Stimulated activated naive CD8-positive, alpha-beta T cell treated with anti-CD3 and anti-CD28 coated beads, Interleukin-15, Interleukin-2, amounts not matched to agents 100 U/mL and 50 U/mL, for 24 hours (primary cell): ENCODE measurements around the gene ZNF804A.
"Not testable (repeated sequence)": the region's sequence is repeated elsewhere in the genome, so short reads cannot be mapped to it uniquely, and the experiment has no call there.

ENCODE experiments used
- ATAC-seq: fragments of 150-1000 bp; cut with Tn5 transposase; one replicate; pipeline ENCODE4 v1.10.0; 2021
- DNase-seq: peaks from one replicate; pipeline ENCODE4 v3.0.0; 2021

ZNF804A gene

DNA sequence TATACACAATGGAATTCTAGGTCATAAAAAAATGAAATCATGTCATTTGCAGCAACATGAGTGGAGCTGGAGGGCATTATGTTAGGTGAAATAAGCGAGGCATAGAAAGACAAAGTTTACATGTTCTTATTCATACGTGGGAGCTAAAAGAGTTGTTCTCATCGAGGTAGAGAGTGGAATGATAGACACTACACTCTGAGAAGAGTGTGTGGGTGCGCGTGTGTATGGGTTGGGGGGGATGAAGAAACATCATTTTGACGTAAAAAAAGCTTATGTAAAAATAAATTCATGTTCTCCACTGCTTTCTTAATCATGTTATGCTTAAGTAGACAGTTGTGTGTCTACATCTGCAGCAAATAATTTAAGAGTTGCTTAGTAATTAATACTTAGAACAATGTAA lies 123.6 kb downstream of the ZNF804A start:
- DNase-seq = no peak
- ATAC-seq = no peak

DNA sequence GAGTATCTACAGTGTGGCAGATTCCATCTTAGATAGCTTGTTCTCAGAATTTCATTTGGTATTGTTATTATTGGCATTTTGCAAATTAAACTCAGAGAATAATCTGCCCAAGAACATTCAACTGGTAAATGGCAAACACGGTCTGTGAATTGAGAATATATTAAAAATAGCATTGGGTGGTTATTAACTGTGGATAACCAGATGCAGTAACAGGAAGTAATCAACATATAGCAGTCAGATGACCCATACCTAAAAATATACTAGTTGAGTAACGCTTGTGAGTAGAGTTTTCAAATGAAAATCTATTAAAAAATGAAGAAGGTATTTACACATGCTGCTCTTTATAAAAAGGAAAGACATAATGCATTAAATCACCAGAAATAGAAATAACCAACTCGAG lies 129.5 kb downstream of the ZNF804A start:
- DNase-seq (no peak), ATAC-seq (no peak)

DNA sequence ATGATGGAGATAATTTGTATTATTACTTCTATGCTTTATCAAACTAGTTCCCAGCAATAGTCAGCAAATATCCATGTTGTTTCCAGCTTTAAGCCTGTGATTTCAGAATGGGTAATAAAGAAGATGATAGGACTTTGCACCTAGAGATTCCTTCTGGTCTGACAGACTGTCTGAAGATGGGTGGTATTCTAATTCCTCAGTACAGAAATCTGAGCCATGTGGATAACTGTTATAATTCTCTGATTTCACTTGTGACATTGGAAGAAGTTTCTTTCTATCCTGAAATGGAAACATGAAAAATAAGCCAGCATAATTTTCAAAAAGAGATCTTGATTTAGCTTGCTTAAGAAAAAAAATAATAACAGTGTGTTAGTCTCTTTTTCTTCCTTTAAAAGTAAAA lies 130.1 kb downstream of the ZNF804A start:
- DNase-seq = no peak
- ATAC-seq = no peak

DNA sequence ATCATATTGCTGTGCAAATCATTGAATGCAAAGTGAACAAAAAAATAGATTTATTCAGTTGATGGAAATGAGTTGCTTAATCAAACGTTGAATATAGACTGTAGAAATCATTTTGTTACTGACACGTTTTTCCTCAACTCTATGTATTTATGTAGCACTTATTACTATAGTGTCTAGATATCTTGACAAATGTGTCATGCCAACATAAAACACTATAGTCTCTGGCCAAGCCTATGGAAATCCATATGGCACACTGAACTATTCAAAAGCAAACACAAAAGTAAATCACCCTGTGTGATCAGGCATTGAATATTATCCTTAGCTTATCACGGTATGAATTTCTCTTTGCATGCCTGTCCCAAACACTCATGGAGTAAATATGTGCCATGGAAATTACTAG lies 131.3 kb downstream of the ZNF804A start:
- ATAC-seq = no peak
- DNase-seq = no peak

DNA sequence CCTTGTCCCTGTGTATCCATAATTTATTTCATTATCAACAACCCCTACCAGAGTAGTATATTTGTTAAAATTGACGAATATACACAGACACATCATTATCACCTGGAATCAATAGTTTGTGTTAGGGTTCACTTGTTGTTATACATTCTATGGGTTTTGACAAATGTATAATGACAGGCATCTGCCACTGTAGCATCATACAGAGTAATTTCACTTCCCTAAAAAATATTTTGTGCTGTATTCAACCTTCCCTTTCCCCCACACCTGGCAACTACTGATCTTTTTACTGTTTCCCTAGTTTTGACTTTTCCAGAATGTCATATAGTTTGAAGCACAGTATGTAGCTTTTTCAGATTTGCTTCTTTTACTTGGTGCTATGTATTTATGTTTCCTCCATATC lies 132.0 kb downstream of the ZNF804A start:
- ATAC-seq (no peak), DNase-seq (no peak)

DNA sequence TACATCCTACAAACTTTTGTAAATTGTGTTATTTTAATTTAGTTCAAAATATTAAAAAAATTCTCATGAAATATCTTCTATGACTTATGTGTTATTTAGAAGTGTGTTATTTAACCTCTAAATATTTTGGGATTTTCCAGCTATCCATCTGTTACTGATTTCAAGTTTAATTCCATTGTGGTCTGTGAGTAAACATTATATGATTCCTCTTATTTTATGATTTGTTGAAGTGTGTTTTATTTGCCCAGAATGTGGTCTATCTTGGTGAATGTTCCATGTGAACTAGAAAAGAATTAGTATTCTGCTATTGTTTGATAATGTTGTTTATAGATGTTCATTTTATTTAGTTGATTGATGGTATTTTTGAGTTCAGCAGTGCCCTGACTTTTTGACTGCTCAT lies 136.0 kb downstream of the ZNF804A start:
- DNase-seq (no peak), ATAC-seq (no peak)

DNA sequence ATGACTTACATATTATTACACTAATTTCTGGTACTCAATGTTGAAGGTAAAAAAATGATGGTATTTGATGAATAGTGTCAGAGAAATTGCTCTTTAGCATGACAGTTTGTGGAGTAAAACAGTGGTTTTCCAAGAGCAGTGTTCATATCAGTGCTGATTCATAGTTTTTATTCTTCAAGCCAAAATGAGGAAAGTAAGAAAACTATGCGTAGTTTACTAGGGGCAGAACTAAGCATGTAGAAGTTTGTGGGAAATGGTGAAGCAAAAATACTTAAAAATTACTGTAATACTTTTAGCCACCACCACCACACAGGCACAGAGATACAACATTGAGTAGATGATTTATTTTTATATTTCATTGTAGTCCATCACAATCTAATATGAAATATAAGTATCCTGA lies 137.3 kb downstream of the ZNF804A start:
- ATAC-seq = no peak
- no peak for DNase-seq

DNA sequence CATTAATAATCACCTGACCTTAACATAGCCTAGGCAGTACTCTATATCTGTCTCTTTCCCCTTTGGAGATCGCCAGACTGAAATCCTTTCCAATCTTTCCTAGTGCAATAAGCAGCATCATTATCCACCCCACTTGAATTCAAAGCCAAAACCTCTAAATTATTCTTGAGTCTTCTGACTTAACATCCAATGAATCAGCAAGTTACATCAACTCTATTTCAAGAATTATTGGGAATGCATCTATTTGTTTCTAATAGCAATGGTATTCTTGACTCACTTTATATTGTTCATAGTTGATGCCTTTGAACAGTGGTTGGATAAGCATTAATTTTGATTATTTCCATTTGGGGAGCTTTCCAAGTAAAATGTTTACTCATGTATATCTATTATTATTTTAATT lies 144.8 kb downstream of the ZNF804A start:
- no peak for DNase-seq
- ATAC-seq = no peak

DNA sequence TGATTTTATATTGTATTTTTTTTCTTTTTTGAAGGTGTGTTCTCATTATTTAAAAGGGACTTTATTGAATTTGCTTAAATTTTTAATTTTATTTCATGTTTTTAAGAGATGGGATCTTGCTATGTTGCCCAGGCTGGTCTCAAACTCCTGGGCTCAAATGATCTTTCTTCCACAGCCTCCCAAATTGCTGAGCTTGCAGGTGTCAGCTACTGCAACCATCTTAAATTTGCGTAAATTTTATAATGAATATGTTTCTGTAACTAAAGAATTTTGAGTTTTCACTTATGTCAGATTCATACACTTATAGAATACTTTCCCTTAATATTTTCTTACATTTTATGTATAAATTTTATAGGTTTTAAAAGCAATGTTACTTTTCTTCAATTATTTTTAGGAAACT lies 157.8 kb downstream of the ZNF804A start:
- DNase-seq = no peak
- no peak for ATAC-seq

DNA sequence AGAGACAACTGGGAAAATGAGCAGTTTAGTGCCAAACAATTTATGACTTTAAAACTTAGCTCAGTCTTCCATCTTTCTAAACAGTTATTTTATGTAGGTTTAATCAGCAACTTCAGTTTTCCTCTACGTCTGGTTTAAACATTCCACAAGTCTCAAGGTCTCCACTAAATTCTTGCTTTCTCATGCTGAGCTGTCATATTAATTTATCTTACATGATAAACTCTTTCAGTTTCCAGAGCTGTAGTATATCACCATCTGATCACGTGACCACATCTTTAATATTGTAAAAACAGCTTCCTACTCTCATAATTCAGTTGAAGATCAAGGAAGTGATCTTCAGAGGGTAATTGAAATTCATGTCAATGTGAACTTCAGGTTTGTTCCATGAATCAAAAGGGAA lies 158.6 kb downstream of the ZNF804A start:
- DNase-seq = no peak
- no peak for ATAC-seq

DNA sequence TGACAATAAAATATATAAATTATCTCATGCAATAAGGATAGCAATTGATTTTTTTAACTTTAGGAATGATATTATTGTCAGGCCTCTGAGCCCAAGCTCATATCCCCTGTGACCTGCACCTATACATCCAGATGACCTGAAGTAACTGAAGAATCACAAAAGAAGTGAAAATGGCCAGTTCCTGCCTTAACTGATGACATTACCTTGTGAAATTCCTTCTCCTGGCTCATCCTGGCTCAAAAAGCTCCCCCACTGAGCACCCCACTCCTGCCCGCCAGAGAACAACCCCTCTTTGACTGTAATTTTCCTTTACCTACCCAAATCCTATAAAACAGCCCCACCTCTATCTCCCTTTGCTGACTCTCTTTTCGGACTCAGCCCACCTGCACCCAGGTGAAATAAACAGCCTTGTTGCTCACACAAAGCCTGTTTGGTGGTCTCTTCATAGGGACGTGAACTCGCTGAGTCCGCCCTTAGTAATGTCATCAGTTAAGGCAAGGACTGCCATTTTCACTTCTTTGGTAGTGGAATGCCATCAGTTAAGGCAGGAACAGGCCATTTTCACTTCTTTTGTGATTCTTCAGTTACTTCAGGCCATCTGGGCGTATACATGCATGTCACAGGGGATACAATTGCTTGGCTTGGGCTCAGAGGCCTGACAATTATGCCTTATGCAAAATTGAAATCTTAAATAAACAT lies 161.4 kb downstream of the ZNF804A start:
- not testable (repeated sequence) for DNase-seq, ATAC-seq

DNA sequence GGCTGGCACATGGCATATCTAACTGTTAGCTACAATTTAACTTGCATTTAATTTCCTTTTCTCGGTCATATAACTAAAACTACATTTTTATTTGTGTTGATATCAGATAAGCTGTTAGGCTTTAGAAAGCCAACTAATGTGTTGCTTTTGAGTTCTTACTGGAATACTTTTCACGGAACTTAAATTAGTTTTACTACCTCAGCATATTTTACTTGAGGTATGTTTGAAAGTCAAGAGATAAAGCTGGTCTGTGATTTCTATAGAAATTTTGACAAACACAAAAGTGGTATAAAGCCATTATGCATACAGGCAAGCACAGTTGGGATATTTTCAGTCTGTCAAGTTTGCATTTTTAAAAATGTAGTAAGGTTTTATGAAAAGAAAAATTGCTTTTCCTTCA lies 162.6 kb downstream of the ZNF804A start:
- ATAC-seq (no peak), DNase-seq (no peak)

DNA sequence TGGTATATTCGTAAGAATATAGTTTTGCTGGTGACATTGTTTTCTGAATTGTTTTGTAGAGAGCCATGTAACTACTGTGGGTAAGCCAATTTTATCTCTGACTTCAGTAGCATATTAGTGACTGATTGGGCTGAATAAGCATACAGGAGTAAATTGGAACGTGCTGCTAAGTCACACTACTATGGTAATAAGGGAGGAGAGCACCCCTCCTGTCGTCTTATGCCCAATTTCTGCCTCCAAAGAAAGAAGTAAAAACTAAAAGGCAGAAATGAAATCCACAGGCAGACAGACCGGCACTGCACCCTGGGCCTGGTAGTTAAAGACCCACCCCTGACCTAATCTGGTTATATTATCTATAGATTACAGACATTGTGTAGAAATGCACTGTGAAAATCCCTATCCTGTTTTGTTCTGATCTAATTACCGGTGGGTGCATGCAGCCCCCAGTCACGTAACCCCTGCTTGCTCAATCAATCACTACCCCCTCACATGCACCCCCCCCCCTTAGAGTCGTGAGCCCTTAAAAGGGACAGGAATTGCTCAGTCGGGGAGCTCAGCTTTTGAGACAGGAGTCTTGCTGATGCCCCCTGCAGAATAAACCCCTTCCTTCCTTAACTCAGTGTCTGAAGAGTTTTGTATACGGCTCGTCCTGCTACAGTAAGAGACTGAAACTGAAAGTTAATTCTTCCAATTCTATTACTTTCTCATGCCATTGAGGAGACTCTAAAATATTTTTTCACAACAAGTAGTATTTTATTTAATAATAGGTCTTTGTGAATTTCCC lies 167.0 kb downstream of the ZNF804A start:
- DNase-seq (no peak), ATAC-seq (no peak)

DNA sequence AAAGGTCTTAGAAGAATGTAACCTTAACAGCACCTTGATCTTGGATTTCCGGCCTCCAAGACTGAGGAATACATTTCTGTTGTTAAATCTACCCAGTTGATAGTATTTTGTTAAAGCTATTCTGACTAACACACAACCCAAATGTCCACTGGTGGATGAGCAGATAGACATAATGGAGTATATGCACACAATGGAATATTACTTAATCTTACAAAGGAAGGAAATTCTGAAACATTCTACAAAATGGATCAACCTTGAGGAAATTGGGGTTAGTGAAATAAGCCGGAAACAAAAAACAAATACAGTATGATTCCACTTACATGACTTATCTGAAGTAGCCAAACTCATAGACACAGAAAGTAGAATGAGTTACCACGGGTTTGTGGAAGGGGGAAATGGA lies 168.7 kb downstream of the ZNF804A start:
- DNase-seq = no peak
- ATAC-seq = no peak

DNA sequence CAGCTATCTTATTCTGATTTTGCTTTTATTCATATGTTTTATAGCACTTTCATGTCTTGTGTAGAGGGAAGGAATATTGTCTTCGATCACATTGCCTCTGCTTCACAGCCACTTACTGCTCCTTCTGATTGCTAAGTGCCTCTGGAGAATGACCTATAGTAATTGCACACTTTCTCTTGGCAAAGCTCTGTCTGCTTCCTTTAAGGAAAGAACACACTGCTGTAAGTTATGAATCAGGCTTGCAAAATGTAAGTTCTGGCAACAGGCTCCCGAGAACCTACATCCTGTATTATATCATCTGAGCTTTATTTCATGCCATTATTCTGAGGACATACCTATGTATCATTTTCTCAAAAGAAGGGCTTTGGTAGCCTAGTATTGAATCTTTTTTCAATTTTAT lies 170.7 kb downstream of the ZNF804A start:
- no peak for DNase-seq

DNA sequence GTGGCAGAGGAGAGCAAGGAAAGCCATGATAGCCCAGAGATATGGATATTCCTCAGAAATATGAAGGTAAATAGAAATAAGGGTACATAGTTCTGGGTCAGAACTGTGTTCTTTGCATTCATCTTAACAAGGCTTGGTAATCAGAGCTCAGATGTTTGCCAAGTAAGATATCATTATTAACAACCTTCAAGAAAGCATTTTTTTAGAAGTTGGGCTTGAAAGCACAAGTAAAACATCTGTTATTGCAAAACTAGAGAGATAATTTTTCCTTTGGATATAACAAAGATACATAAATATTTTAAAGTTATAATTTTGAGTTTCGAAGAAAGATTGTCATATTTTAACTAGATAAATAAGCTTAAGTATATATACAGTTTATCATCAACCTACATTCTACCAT lies 171.4 kb downstream of the ZNF804A start:
- ATAC-seq (no peak), DNase-seq (no peak)

More for the DNA sequence above, 170.7 kb downstream of the ZNF804A start:
- no peak for ATAC-seq

DNA sequence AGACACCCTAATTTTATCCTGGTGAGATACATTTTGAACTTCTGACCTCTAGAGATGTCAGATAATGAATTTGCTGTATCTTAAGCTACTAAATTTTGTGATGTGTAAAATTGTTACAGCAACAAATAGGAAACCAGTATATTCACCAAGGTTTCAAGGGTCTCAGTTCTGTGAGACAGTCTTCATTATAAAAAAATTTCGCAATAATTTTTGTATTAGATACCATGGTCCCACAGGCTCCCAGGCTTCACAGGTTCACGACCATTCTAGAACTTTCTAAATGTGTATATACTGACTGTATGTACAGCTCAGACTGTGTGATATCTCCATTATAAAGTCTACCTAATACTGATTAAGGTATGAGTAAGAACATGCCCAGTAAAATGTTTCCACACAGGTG lies 181.4 kb downstream of the ZNF804A start:
- no peak for DNase-seq
- no peak for ATAC-seq

DNA sequence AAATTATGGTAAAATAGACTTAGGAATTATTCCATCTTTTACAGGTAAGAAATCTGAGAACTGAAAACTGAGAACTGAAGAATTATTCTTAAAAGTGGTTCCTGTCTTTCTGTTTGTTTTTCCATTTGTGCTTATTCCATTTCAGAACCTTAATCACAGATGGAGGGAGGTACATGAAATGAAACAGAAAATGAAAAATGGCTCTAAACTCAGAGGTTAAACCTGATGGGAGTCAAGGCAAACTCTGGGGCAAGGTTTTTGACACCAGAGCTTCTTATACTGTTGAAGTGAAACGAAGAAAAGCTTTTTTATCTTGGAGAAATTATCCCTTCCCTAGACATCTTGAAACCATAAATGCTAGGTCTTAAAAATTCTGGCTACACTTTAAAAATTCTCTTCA lies 182.1 kb downstream of the ZNF804A start:
- no peak for DNase-seq
- no peak for ATAC-seq

DNA sequence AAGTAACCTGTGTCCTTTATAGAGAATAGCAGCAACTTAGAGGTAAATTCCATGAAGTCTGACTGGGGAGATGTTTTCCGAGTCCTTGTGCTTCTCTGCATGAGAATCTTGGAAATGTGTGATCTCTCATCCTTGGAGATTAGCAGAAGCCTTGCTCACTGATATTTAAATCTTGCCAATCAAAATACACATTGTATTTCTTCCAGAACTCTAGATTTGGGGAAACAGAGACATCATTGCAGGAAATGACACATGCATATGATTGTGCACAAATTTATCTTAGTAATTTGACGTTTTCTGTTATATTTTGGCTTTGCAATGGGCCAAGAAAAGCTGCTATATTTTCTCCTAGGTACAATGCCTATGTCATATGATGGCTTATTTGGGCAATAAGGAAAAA lies 182.6 kb downstream of the ZNF804A start:
- no peak for DNase-seq
- no peak for ATAC-seq

DNA sequence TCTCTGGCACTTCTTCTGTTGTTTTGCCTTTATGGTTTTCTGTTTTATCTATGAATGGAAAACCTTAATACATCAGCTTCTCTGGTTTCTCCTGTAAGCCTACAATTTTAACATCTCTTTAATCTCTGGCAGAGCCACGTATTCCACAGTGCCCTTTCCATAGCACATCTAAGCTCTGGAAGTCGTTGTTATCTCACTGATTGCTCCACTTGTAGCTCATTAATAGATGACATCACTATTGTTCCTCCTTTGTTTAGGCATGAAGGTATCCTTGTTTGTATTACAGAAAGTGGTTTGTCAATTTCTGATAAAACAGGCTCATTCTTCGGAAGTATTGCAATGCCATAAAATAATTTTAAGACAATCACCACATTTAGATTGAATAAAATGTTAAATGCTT lies 185.2 kb downstream of the ZNF804A start:
- ATAC-seq (no peak), DNase-seq (no peak)

DNA sequence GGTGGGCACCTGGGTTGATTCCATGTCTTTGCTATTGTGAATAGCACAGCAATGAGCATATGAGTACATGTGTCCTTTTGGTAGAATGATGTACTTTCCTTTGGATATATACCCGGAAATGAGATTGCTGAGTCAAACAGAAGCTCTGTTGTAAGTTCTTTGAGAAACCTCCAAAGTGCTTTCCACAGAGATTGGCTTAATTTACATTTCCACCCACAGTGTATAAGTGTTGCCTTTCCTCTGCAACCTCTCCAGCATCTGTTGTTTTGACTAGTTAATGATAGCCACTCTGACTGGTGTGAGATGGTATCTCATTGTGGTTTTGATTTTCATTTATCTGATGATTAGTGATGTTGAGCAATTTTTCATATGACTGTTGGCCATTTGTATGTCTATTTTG lies 194.8 kb downstream of the ZNF804A start:
- DNase-seq (no peak), ATAC-seq (no peak)

DNA sequence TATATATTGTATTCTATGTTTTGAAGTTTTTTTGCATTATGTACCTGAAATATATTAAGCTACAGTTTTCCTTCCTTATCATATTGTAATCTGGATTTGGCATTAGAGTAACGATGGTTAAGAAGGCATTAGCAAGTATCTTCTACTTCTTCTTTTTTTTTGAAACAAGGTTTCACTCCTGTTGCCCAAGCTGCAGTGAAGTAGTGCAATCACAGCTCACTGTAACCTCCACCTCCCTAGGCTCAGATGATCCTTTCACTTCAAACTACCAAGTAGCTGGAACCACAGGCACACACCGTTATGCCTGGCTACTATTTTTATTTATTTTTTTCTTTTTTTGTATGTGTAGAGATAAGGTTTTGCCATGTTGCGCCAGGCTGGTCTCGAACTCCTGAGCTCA lies 201.1 kb downstream of the ZNF804A start:
- no peak for ATAC-seq

DNA sequence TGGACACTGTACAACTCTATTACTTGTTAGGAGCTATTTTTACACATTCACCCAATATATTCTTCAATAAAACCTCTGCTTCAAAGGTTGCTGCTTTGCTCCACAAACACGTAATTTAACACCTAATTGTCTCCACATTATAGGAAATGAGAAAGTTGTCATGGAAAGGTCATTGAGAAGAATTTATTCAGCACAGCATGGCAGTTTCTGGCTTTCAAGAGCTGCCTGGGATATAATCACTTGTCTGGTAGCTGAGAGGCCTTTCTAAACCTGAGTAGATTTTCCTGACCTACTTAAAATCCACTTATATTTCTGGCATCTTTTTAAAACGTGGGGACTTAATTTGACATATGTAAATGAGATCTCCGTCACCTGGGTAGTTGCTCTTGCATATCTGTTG lies 216.1 kb downstream of the ZNF804A start:
- ATAC-seq = no peak
- no peak for DNase-seq

More for the DNA sequence above, 201.1 kb downstream of the ZNF804A start:
- no peak for DNase-seq

DNA sequence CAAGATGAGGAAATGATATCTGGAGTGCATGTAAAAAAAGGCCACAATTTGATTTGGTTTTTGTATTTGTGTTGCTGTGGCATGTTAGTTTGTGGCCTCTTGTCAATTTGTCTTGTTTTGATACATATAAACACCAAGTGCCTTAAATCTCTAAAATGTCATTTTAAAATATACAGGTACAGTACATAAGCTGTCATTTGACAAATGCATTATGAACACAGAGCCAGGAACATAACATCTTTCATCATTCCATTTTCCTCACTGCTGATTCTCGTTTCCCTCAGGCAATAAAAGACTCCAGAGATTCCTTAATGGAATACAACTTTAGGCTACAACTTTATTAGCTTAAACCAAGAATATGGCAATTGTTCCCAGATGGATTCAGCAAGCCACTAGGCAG lies 217.5 kb downstream of the ZNF804A start:
- DNase-seq = no peak
- no peak for ATAC-seq
